Glutamatergic neuron (in vitro differentiated cells): Measurements from ENCODE around the gene CREB5. TPM values are rescaled to one million over a fixed set of nuclear protein-coding genes. Genes with fewer than 3 reads are reported as not detected.

Experiments
- DNase-seq: peaks from one replicate; pipeline ENCODE4 v3.0.0; 2022
- H3K27ac Mint-ChIP-seq: one replicate; pipeline ENCODE4 v1.8.0; 2020; ENCODE audit warnings: mild to moderate bottlenecking, mixed read lengths, inconsistent platforms; ENCODE audit not compliant: unreplicated experiment
- H3K27me3 Mint-ChIP-seq: one replicate; pipeline ENCODE4 v1.8.0; 2020; ENCODE audit warnings: mild to moderate bottlenecking, moderate library complexity, mixed read lengths, inconsistent platforms; ENCODE audit not compliant: unreplicated experiment
- H3K36me3 Mint-ChIP-seq: one replicate; pipeline ENCODE4 v1.8.0; 2020; ENCODE audit warnings: mild to moderate bottlenecking, mixed read lengths, inconsistent platforms; ENCODE audit not compliant: unreplicated experiment
- H3K4me1 Mint-ChIP-seq: one replicate; pipeline ENCODE4 v1.8.0; 2020; ENCODE audit warnings: mild to moderate bottlenecking, low read depth, mixed read lengths, inconsistent platforms; ENCODE audit not compliant: unreplicated experiment
- H3K4me3 Mint-ChIP-seq: one replicate; pipeline ENCODE4 v1.8.0; 2020; ENCODE audit warnings: mild to moderate bottlenecking, mixed read lengths, inconsistent platforms; ENCODE audit not compliant: unreplicated experiment
- H3K9me3 Mint-ChIP-seq: one replicate; pipeline ENCODE4 v1.8.0; 2020; ENCODE audit warnings: mild to moderate bottlenecking, moderate library complexity, mixed read lengths, inconsistent platforms; ENCODE audit not compliant: unreplicated experiment
- CTCF ChIP-seq: fragments of 200-600 bp; sonication (generic); IDR thresholded peaks from one replicate; pipeline ENCODE4 v1.5.0; 2021; ENCODE audit not compliant: partially characterized antibody, unreplicated experiment
- total RNA-seq: library from RNA; stranded (reverse); fragmentation: NEBNext Ultra II Directional; extraction: Animal tissue kit (Norgen Biotek cat#: 25700); gene quantifications from one replicate; pipeline ENCODE4 v1.2.1, GENCODE V29; 2021; ENCODE audit not compliant: unreplicated experiment

Gene CREB5
- total RNA-seq, 1 donor from 2014 or later, result 50.4 TPM

DNA sequence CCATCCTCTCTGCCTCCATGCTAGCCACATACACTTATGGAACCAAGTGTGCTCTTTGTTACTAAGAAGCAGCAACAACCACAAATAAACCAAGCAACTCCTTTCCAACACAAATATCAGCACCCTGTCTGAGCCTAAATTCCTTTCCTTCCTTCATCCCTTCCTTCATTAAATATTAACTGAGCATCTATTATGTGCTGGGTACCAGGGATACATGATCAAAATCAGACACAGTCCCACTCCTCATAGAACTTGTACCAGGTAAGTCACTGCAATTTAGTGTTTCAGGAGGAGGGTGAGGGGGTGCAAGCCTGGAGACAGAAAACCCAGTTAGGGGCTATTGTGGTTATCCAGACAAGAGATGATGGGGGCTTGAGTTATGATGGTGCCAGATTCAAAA is 10.8 kb downstream of the CREB5 start:
- Mint-ChIP-seq H3K9me3 (no peaks in the 10 kb centered on the region), H3K4me3 (no peak overlapping the region), H3K27ac (no peak overlapping the region), H3K27me3 (peaks cover 1% of the 10 kb centered on the region), H3K36me3 (no peaks in the 10 kb centered on the region), H3K4me1 (no peaks in the 10 kb centered on the region)
- DNase-seq, result no peak
- no peak for TF ChIP-seq CTCF

GRCh38 chr7:28423918-28424514 is 11.7 kb downstream of the CREB5 start:
- no peak overlapping the region for H3K27ac Mint-ChIP-seq
- no peaks in the 10 kb centered on the region for H3K4me1 Mint-ChIP-seq
- TF ChIP-seq CTCF, result no peak
- H3K36me3 Mint-ChIP-seq, result no peaks in the 10 kb centered on the region
- DNase-seq, result no peak
- peaks cover 1% of the 10 kb centered on the region for H3K27me3 Mint-ChIP-seq
- H3K9me3 Mint-ChIP-seq, result no peaks in the 10 kb centered on the region
- H3K4me3 Mint-ChIP-seq, result no peak overlapping the region

GRCh38 chr7:28425496-28425895 is 13.2 kb downstream of the CREB5 start:
- Mint-ChIP-seq H3K9me3 (no peaks in the 10 kb centered on the region), H3K36me3 (no peaks in the 10 kb centered on the region), H3K4me3 (no peak overlapping the region), H3K27me3 (peaks cover 1% of the 10 kb centered on the region), H3K4me1 (no peaks in the 10 kb centered on the region), H3K27ac (no peak overlapping the region)
- DNase-seq, result no peak
- TF ChIP-seq CTCF, result no peak

GRCh38 chr7:28427236-28427635 is 14.9 kb downstream of the CREB5 start:
- H3K4me1 Mint-ChIP-seq, result peaks cover 8% of the 10 kb centered on the region
- no peak for DNase-seq

More at GRCh38 chr7:28427236-28427635, 14.9 kb downstream of the CREB5 start:
- H3K27me3 Mint-ChIP-seq, result no peaks in the 10 kb centered on the region
- no peaks in the 10 kb centered on the region for H3K36me3 Mint-ChIP-seq
- H3K9me3 Mint-ChIP-seq, result no peaks in the 10 kb centered on the region
- TF ChIP-seq CTCF, result no peak
- no peak overlapping the region for H3K4me3 Mint-ChIP-seq
- no peak overlapping the region for H3K27ac Mint-ChIP-seq
